Measurements from ENCODE around the gene FBXL16. TPM values are rescaled to one million over a fixed set of nuclear protein-coding genes. Genes with fewer than 3 reads are reported as not detected.
A peak's percentile ranks its signal among the peaks of the same experiment; 100 is the strongest.

FBXL16 gene
- total and polyA plus RNA-seq, 2 of the 13 experiments (the other 11 are each of a cell fraction or from before 2014, with no cell fraction given), result 0.22 to 2.0 TPM

GRCh38 chr16:685967-686366 lies 19.6 kb downstream of the FBXL16 start (continued):
- TF ChIP-seq ZFP91 (CRISPR knock-in tag; IDR thresholded peaks at IDR 0.05; ENCODE audit: borderline replicate concordance) (no peak), HOXA3 (CRISPR knock-in tag; IDR thresholded peaks at IDR 0.05) (0 out of 2 replicates have a peak, but pooled peaks have one; percentile 13), ZNF83 (CRISPR knock-in tag; IDR thresholded peaks at IDR 0.05; ENCODE audit: borderline replicate concordance) (no peak), ZNF501 (CRISPR knock-in tag; IDR thresholded peaks at IDR 0.05) (no peak), POLR2AphosphoS5 (IDR thresholded peaks at IDR 0.05; ENCODE audit: low read depth, low read length) (no peak; the same call in 1 of the 2 replicates), ZNF354B (CRISPR knock-in tag; IDR thresholded peaks at IDR 0.05) (no peak), RFX3 (CRISPR knock-in tag; IDR thresholded peaks at IDR 0.05) (no peak), MYC (CRISPR knock-in tag; IDR thresholded peaks at IDR 0.05; ENCODE audit: borderline replicate concordance) (peak; percentile 42; the same call in 1 of the 2 replicates), GRHL1 (CRISPR knock-in tag; conservative IDR thresholded peaks at IDR 0.05) (no peak), RAD21 (CRISPR knock-in tag; IDR thresholded peaks at IDR 0.05) (0 out of 2 replicates have a peak, but pooled peaks have one; percentile 12), ZFP82 (CRISPR knock-in tag; IDR thresholded peaks at IDR 0.05; ENCODE audit: borderline replicate concordance) (no peak), GABPB1 (CRISPR knock-in tag; IDR thresholded peaks at IDR 0.05) (0 out of 2 replicates have a peak, but pooled peaks have one; percentile 21), FOXC1 (CRISPR knock-in tag; IDR thresholded peaks at IDR 0.05; ENCODE audit: borderline replicate concordance) (no peak), TGIF2 (CRISPR knock-in tag; IDR thresholded peaks at IDR 0.05) (no peak), PLRG1 (conservative IDR thresholded peaks at IDR 0.05) (no peak), MXD4 (CRISPR knock-in tag; IDR thresholded peaks at IDR 0.05) (no peak), PHB2 (IDR thresholded peaks at IDR 0.05; ENCODE audit: partially characterized antibody) (no peak), ZBTB10 (CRISPR knock-in tag; IDR thresholded peaks at IDR 0.05; ENCODE audit: borderline replicate concordance) (no peak), ZBTB33 (CRISPR knock-in tag; IDR thresholded peaks at IDR 0.05) (peak; percentile 46; the same call in 1 of the 2 replicates), HNRNPLL (IDR thresholded peaks at IDR 0.05; ENCODE audit: low read depth, low read length, poor library complexity, severe bottlenecking) (peak; percentile 25), ZBTB38 (CRISPR knock-in tag; IDR thresholded peaks at IDR 0.05) (0 out of 2 replicates have a peak, but pooled peaks have one; percentile 30)
- TF ChIP-seq, protein P1, sequence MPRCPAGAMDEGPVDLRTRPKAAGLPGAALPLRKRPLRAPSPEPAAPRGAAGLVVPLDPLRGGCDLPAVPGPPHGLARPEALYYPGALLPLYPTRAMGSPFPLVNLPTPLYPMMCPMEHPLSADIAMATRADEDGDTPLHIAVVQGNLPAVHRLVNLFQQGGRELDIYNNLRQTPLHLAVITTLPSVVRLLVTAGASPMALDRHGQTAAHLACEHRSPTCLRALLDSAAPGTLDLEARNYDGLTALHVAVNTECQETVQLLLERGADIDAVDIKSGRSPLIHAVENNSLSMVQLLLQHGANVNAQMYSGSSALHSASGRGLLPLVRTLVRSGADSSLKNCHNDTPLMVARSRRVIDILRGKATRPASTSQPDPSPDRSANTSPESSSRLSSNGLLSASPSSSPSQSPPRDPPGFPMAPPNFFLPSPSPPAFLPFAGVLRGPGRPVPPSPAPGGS (CRISPR knock-in tag; IDR thresholded peaks at IDR 0.05), result no peak
